Measurements from ENCODE around the gene PSKH1. TPM values are rescaled to one million over a fixed set of nuclear protein-coding genes. Genes with fewer than 3 reads are reported as not detected.

Gene PSKH1
- polyA plus RNA-seq, 1 donor (not counting 4 experiments of a cell fraction or from before 2014, with no cell fraction given) = 10.7 TPM

DNA sequence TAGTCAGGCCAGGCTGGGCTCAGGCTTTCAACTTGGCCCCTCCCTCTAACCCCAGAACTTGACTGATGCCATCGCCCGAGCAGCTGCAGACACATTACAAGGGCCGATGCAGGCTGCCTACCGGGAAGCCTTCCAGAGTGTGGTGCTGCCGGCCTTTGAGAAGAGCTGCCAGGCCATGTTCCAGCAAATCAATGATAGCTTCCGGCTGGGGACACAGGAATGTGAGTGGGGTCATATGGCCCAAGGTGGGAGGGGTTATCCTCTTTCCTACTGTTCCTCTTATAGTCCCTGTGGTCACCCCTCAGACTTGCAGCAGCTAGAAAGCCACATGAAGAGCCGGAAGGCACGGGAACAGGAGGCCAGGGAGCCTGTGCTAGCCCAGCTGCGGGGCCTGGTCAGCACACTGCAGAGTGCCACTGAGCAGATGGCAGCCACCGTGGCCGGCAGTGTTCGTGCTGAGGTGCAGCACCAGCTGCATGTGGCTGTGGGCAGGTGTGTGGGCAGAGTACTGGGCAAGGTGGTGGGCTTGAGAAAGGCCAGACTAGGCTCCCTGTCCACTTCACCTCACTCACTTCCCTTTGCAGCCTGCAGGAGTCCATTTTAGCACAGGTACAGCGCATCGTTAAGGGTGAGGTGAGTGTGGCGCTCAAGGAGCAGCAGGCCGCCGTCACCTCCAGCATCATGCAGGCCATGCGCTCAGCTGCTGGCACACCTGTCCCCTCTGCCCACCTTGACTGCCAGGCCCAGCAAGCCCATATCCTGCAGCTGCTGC, 10.5 kb upstream of the PSKH1 start:
- H3K9me1 ChIP-seq (ENCODE audit: control insufficient read depth, extremely low read depth, insufficient read depth, low read length) = no peaks in the 10 kb centered on the region
- TF ChIP-seq, protein P1, sequence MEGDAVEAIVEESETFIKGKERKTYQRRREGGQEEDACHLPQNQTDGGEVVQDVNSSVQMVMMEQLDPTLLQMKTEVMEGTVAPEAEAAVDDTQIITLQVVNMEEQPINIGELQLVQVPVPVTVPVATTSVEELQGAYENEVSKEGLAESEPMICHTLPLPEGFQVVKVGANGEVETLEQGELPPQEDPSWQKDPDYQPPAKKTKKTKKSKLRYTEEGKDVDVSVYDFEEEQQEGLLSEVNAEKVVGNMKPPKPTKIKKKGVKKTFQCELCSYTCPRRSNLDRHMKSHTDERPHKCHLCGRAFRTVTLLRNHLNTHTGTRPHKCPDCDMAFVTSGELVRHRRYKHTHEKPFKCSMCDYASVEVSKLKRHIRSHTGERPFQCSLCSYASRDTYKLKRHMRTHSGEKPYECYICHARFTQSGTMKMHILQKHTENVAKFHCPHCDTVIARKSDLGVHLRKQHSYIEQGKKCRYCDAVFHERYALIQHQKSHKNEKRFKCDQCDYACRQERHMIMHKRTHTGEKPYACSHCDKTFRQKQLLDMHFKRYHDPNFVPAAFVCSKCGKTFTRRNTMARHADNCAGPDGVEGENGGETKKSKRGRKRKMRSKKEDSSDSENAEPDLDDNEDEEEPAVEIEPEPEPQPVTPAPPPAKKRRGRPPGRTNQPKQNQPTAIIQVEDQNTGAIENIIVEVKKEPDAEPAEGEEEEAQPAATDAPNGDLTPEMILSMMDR (optimal IDR thresholded peaks at IDR 0.05 in 1 of 3, IDR thresholded peaks at IDR 0.05 in 1 of 3, conservative IDR thresholded peaks at IDR 0.05 in 1 of 3; ENCODE audit: extremely low read depth in 1 of 3, insufficient read depth in 2 of 3, low read length in 3 of 3) = no peak
- no peak for TF ChIP-seq EZH2 (IDR thresholded peaks at IDR 0.05; ENCODE audit: low read length)
- peaks cover 4% of the 10 kb centered on the region for H3K4me1 ChIP-seq (ENCODE audit: control insufficient read depth, extremely low read depth, insufficient read depth, low read length)
- no peaks in the 10 kb centered on the region for H3K79me2 ChIP-seq (ENCODE audit: control insufficient read depth, insufficient read depth, low read length)
- H3K9ac ChIP-seq (ENCODE audit: control insufficient read depth, extremely low read depth, insufficient read depth, low read length) = no peak overlapping the region
- DNase-seq (ENCODE audit: low read depth, low spot score) = no peak
- no peak for FAIRE-seq
- H2AFZ ChIP-seq (ENCODE audit: control insufficient read depth, low read length) = no peak overlapping the region
- H3K9me3 ChIP-seq (ENCODE audit: control insufficient read depth, low read depth, low read length) = no peaks in the 10 kb centered on the region
- dilution Hi-C loops (cut with MboI; ENCODE audit: extremely low pct_ligation_motif_present, low sequenced_read_pairs) = no loop called here
- H3K27me3 ChIP-seq (ENCODE audit: control insufficient read depth, extremely low read depth, insufficient read depth, low read length) = no peaks in the 10 kb centered on the region
- H3K4me2 ChIP-seq (ENCODE audit: control insufficient read depth, extremely low read depth, insufficient read depth, low read depth, low read length) = no peak overlapping the region
- no peak overlapping the region for H3K27ac ChIP-seq (ENCODE audit: control insufficient read depth, insufficient read depth, low read length)
- no peak overlapping the region for H3K4me3 ChIP-seq (ENCODE audit: control insufficient read depth in 2 of 3, extremely low read depth in 1 of 3, insufficient read depth in 2 of 3, low read depth in 1 of 3, low read length in 3 of 3)
- peaks cover 46 to 52% of the 10 kb centered on the region in 2 experiments for H3K36me3 ChIP-seq (ENCODE audit: control insufficient read depth in 2 of 2, extremely low read depth in 1 of 2, insufficient read depth in 2 of 2, low read length in 2 of 2)
- H4K20me1 ChIP-seq (ENCODE audit: control insufficient read depth, extremely low read depth, insufficient read depth, low read length) = peaks cover 15% of the 10 kb centered on the region

- no peaks in the 10 kb centered on the region for H3K9me1 ChIP-seq (ENCODE audit: control insufficient read depth, extremely low read depth, insufficient read depth, low read length)
- H3K27me3 ChIP-seq (ENCODE audit: control insufficient read depth, extremely low read depth, insufficient read depth, low read length) = no peaks in the 10 kb centered on the region
- no peak overlapping the region for H2AFZ ChIP-seq (ENCODE audit: control insufficient read depth, low read length)
- dilution Hi-C loops (cut with MboI; ENCODE audit: extremely low pct_ligation_motif_present, low sequenced_read_pairs) = no loop called here
- FAIRE-seq = no peak
- H3K27ac ChIP-seq (ENCODE audit: control insufficient read depth, insufficient read depth, low read length) = no peak overlapping the region
- TF ChIP-seq EZH2 (IDR thresholded peaks at IDR 0.05; ENCODE audit: low read length) = no peak
- TF ChIP-seq, protein P1 (optimal IDR thresholded peaks at IDR 0.05 in 1 of 3, IDR thresholded peaks at IDR 0.05 in 1 of 3, conservative IDR thresholded peaks at IDR 0.05 in 1 of 3; ENCODE audit: extremely low read depth in 1 of 3, insufficient read depth in 2 of 3, low read length in 3 of 3) = no peak
- no peak for DNase-seq (ENCODE audit: low read depth, low spot score)
- H3K36me3 ChIP-seq (ENCODE audit: control insufficient read depth in 2 of 2, extremely low read depth in 1 of 2, insufficient read depth in 2 of 2, low read length in 2 of 2) = peaks cover 38 to 44% of the 10 kb centered on the region in 2 experiments
- H4K20me1 ChIP-seq (ENCODE audit: control insufficient read depth, extremely low read depth, insufficient read depth, low read length) = peaks cover 15% of the 10 kb centered on the region
- H3K9ac ChIP-seq (ENCODE audit: control insufficient read depth, extremely low read depth, insufficient read depth, low read length) = no peak overlapping the region
- no peak overlapping the region for H3K4me3 ChIP-seq (ENCODE audit: control insufficient read depth in 2 of 3, extremely low read depth in 1 of 3, insufficient read depth in 2 of 3, low read depth in 1 of 3, low read length in 3 of 3)
- H3K9me3 ChIP-seq (ENCODE audit: control insufficient read depth, low read depth, low read length) = no peaks in the 10 kb centered on the region
- peaks cover 4% of the 10 kb centered on the region for H3K4me1 ChIP-seq (ENCODE audit: control insufficient read depth, extremely low read depth, insufficient read depth, low read length)
- H3K79me2 ChIP-seq (ENCODE audit: control insufficient read depth, insufficient read depth, low read length) = no peaks in the 10 kb centered on the region
- H3K4me2 ChIP-seq (ENCODE audit: control insufficient read depth, extremely low read depth, insufficient read depth, low read depth, low read length) = no peak overlapping the region
These were observed 9.7 kb upstream of the PSKH1 start for GRCh38 chr16:67883146-67883871.

Data from keratinocyte (primary cell).